ENCODE measurements around the gene MTG1.
"Not testable (repeated sequence)": the region's sequence is repeated elsewhere in the genome, so short reads cannot be mapped to it uniquely, and the experiment has no call there.

MTG1 gene

GRCh38 chr10:133411523-133412380 lies 17.8 kb downstream of the MTG1 start:
- TF ChIP-seq FOXM1 (IDR thresholded peaks at IDR 0.05; ENCODE audit: borderline replicate concordance) (no peak), TARDBP (IDR thresholded peaks at IDR 0.05) (no peak), BHLHE40 (IDR thresholded peaks at IDR 0.05; ENCODE audit: borderline replicate concordance) (no peak), ARNT (IDR thresholded peaks at IDR 0.05) (no peak), L3MBTL2 (conservative IDR thresholded peaks at IDR 0.05) (no peak), FOXA1 (IDR thresholded peaks at IDR 0.05) (no peak), LEF1 (IDR thresholded peaks at IDR 0.05; ENCODE audit: borderline replicate concordance) (no peak), SUZ12 (IDR thresholded peaks at IDR 0.05) (no peak), NFRKB (IDR thresholded peaks at IDR 0.05) (no peak), CTBP1 (IDR thresholded peaks at IDR 0.05; ENCODE audit: borderline replicate concordance) (no peak), ZNF384 (IDR thresholded peaks at IDR 0.05) (no peak), SP1 (IDR thresholded peaks at IDR 0.05) (no peak), FOXK2 (IDR thresholded peaks at IDR 0.05) (no peak), ELF4 (IDR thresholded peaks at IDR 0.05) (no peak), PKNOX1 (IDR thresholded peaks at IDR 0.05) (no peak), HDGF (IDR thresholded peaks at IDR 0.05; ENCODE audit: borderline replicate concordance) (no peak)
- POLR2A ChIA-PET = no interaction called here
- no peak for DNase-seq (ENCODE audit: extremely low spot score)
- CTCF ChIA-PET = no interaction called here

- no peak for DNase-seq (ENCODE audit: extremely low spot score)
- no peak for TF ChIP-seq ZNF384 (IDR thresholded peaks at IDR 0.05)
- TF ChIP-seq TARDBP (IDR thresholded peaks at IDR 0.05) = no peak
- TF ChIP-seq L3MBTL2 (conservative IDR thresholded peaks at IDR 0.05) = no peak
- TF ChIP-seq SP1 (IDR thresholded peaks at IDR 0.05) = no peak
- no peak for TF ChIP-seq ELF4 (IDR thresholded peaks at IDR 0.05)
- no peak for TF ChIP-seq CTBP1 (IDR thresholded peaks at IDR 0.05; ENCODE audit: borderline replicate concordance)
- CTCF ChIA-PET = no interaction called here
- POLR2A ChIA-PET = no interaction called here
Observed at GRCh38 chr10:133412381-133412711, 18.4 kb downstream of the MTG1 start.

- DNase-seq (ENCODE audit: extremely low spot score); POLR2A ChIA-PET; CTCF ChIA-PET: not testable (repeated sequence)
Observed at GRCh38 chr10:133414401-133414800, 20.4 kb downstream of the MTG1 start.

- TF ChIP-seq BHLHE40 (IDR thresholded peaks at IDR 0.05; ENCODE audit: borderline replicate concordance) = no peak
- ChIA-PET CTCF (no interaction called here), POLR2A (no interaction called here)
- DNase-seq (ENCODE audit: extremely low spot score) = no peak
Observed at GRCh38 chr10:133415752-133416151, 21.8 kb downstream of the MTG1 start.

- no peak for TF ChIP-seq L3MBTL2 (conservative IDR thresholded peaks at IDR 0.05)
- TF ChIP-seq PKNOX1 (IDR thresholded peaks at IDR 0.05) = no peak
- TF ChIP-seq ARNT (IDR thresholded peaks at IDR 0.05) = no peak
- no peak for TF ChIP-seq ELF4 (IDR thresholded peaks at IDR 0.05)
- no peak for TF ChIP-seq SP1 (IDR thresholded peaks at IDR 0.05)
- no peak for TF ChIP-seq ZNF384 (IDR thresholded peaks at IDR 0.05)
- TF ChIP-seq TARDBP (IDR thresholded peaks at IDR 0.05) = no peak
- no peak for TF ChIP-seq LEF1 (IDR thresholded peaks at IDR 0.05; ENCODE audit: borderline replicate concordance)
- TF ChIP-seq BHLHE40 (IDR thresholded peaks at IDR 0.05; ENCODE audit: borderline replicate concordance) = no peak
- no peak for TF ChIP-seq FOXM1 (IDR thresholded peaks at IDR 0.05; ENCODE audit: borderline replicate concordance)
- no peak for TF ChIP-seq FOXA1 (IDR thresholded peaks at IDR 0.05)
- no peak for DNase-seq (ENCODE audit: extremely low spot score)
- POLR2A ChIA-PET = no interaction called here
- CTCF ChIA-PET = no interaction called here
Observed at GRCh38 chr10:133418289-133418993, 24.5 kb downstream of the MTG1 start.

GRCh38 chr10:133419211-133419950 lies 25.4 kb downstream of the MTG1 start:
- CTCF ChIA-PET = interaction anchor here (1.1 kb wide), 1 partner anchor 18 kb away, joined by 3 read pairs; no protein-coding TSS in a partner anchor
- DNase-seq (ENCODE audit: extremely low spot score) = no peak
- POLR2A ChIA-PET = no interaction called here
- TF ChIP-seq CTBP1 (IDR thresholded peaks at IDR 0.05; ENCODE audit: borderline replicate concordance) = no peak
- TF ChIP-seq PKNOX1 (IDR thresholded peaks at IDR 0.05) = no peak
- TF ChIP-seq BHLHE40 (IDR thresholded peaks at IDR 0.05; ENCODE audit: borderline replicate concordance) = no peak
- no peak for TF ChIP-seq HDGF (IDR thresholded peaks at IDR 0.05; ENCODE audit: borderline replicate concordance)
- TF ChIP-seq FOXA1 (IDR thresholded peaks at IDR 0.05) = no peak
- TF ChIP-seq ARNT (IDR thresholded peaks at IDR 0.05) = no peak
- no peak for TF ChIP-seq ZNF384 (IDR thresholded peaks at IDR 0.05)
- TF ChIP-seq FOXK2 (IDR thresholded peaks at IDR 0.05) = no peak
- TF ChIP-seq NFRKB (IDR thresholded peaks at IDR 0.05) = no peak
- no peak for TF ChIP-seq L3MBTL2 (conservative IDR thresholded peaks at IDR 0.05)
- no peak for TF ChIP-seq TARDBP (IDR thresholded peaks at IDR 0.05)
- no peak for TF ChIP-seq ELF4 (IDR thresholded peaks at IDR 0.05)
- no peak for TF ChIP-seq SUZ12 (IDR thresholded peaks at IDR 0.05)
- TF ChIP-seq SP1 (IDR thresholded peaks at IDR 0.05) = no peak
- TF ChIP-seq LEF1 (IDR thresholded peaks at IDR 0.05; ENCODE audit: borderline replicate concordance) = no peak
- no peak for TF ChIP-seq FOXM1 (IDR thresholded peaks at IDR 0.05; ENCODE audit: borderline replicate concordance)

Data from HEK293T (cell line).